GOT3 (cell line): Measurements from ENCODE around the gene DND1.
"Not testable (repeated sequence)": the region's sequence is repeated elsewhere in the genome, so short reads cannot be mapped to it uniquely, and the experiment has no call there.

ENCODE experiments used
- DNase-seq: peaks from one replicate; lab custom pipeline; 2025; ENCODE audit warnings: mixed read lengths; lab: John Stamatoyannopoulos, UW

The DND1 gene

GRCh38 chr5:140672455-140673186 lies 755 bp downstream of the DND1 start:
- no peak for DNase-seq

- no peak for DNase-seq
Observed at GRCh38 chr5:140671472-140672125, 1.8 kb downstream of the DND1 start.

GRCh38 chr5:140671035-140671434 lies 2.3 kb downstream of the DND1 start:
- not testable (repeated sequence) for DNase-seq

- DNase-seq, result peak; percentile 92
Observed at GRCh38 chr5:140664359-140665119, 8.8 kb downstream of the DND1 start, which contains the start of gene WDR55. WDR55 (plus strand) TSS chr5:140664904; CDS start chr5:140664913, 9 bp downstream.

GRCh38 chr5:140664030-140664358 lies 9.4 kb downstream of the DND1 start:
- DNase-seq, result no peak

- DNase-seq, result not testable (repeated sequence)
Observed at GRCh38 chr5:140660371-140660770, 13.0 kb downstream of the DND1 start.

- DNase-seq, result no peak
Observed at GRCh38 chr5:140658870-140659269, 14.5 kb downstream of the DND1 start.

- no peak for DNase-seq
Observed at GRCh38 chr5:140647042-140647419, 26.3 kb downstream of the DND1 start.

GRCh38 chr5:140642718-140643117 lies 30.7 kb downstream of the DND1 start:
- DNase-seq, result no peak

- no peak for DNase-seq
Observed at GRCh38 chr5:140641716-140642115, 31.7 kb downstream of the DND1 start.

- peak; percentile 95 for DNase-seq
Observed at GRCh38 chr5:140639148-140639981, 34.0 kb downstream of the DND1 start, which contains the start of gene TMCO6. TMCO6 (plus strand) TSS chr5:140639451; CDS start chr5:140639528, 77 bp downstream.

- DNase-seq, result not testable (repeated sequence)
Observed at GRCh38 chr5:140638898-140639147, 34.6 kb downstream of the DND1 start.

- no peak for DNase-seq
Observed at GRCh38 chr5:140637371-140638100, 35.8 kb downstream of the DND1 start.

- no peak for DNase-seq
Observed at GRCh38 chr5:140635291-140636257, 37.8 kb downstream of the DND1 start.

- DNase-seq, result no peak
Observed at GRCh38 chr5:140634103-140634502, 39.3 kb downstream of the DND1 start.

GRCh38 chr5:140633501-140633900 lies 39.9 kb downstream of the DND1 start:
- DNase-seq, result no peak

GRCh38 chr5:140633021-140633471 lies 40.3 kb downstream of the DND1 start, which contains the start of gene CD14:
CD14 (minus strand) TSS chr5:140633175; CDS start chr5:140633071, 104 bp downstream.
- DNase-seq, result peak; percentile 73

- no peak for DNase-seq
Observed at GRCh38 chr5:140632366-140633020, 40.9 kb downstream of the DND1 start.

GRCh38 chr5:140631831-140632365 lies 41.5 kb downstream of the DND1 start:
- no peak for DNase-seq
